HG03060 (cell line): Measurements from ENCODE around the gene GRN.
A peak's percentile ranks its signal among the peaks of the same experiment; 100 is the strongest.

Source experiments
- ATAC-seq: cut with Tn5 transposase; IDR thresholded peaks from one replicate; pipeline ENCODE4 v1.9.1; 2021; ENCODE audit warnings: low read depth, moderate number of reproducible peaks; ENCODE audit not compliant: unreplicated experiment

Gene GRN

DNA sequence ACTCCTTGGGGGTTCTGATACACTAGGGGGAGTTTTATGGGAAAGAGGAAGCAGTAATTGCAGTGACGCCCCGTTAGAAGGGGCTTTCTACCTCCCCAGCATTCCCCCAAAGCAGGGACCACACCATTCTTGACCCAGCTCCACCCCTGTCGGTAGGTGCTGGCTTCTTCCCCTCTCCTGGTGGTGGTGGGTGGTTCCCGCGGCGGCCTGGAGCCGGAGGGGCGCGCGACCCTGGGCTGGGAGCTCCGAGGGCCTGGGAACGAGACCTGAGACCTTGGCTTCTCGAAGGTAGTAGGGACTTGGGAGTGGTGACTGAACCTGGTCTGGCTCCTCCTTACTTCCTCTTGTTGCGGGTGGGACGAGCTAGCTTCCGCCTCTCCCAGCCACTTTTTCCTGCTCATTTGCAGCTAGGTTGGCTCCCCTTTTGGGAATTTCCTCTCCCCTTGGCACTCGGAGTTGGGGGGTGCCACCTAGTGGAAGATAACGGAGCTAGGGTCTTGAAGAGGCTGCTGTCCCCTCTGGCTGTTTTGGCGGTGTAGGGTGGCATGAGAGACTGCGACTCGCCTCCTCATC lies 438 bp downstream of the GRN start:
- ATAC-seq = no peak

DNA sequence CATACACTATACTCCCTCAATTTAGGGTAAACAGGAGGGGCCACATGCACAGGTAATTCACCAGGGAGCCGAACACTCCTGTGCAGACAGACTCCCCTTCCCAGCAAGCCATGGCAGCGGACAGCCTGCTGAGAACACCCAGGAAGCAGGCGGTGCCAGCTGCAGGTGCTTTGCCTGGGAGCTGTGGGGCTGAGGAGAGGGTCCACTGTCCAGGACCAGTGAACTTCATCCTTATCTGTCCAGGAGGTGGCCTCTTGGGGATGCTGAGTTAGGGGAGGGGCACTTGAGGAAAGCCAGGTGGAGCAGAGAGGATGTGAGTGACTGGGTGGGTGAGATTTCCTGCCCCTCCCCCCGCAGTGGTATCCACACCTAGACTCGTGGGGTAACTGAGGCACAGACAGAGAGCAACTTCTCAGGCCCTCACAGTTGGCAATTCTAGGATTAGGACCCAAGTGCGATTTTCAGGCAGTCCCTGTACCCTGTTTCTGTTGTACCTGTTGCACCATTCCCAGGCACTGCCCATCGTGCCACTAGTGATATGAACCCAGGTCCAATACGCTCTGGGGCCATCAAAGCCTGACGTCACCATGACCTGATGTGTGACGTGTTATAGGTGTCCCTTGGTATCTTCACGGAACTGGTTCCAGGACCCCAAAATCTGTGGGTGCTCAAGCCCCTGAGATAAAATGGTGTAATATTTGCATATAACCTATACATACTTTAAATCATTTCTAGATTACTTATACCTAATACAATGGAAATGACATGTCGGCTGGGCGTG lies 1.2 kb downstream of the GRN start:
- ATAC-seq = no peak

- peak; percentile 0 for ATAC-seq
These were observed 2.3 kb downstream of the GRN start for GRCh38 chr17:44347206-44348055.

GRCh38 chr17:44348234-44348987 lies 3.3 kb downstream of the GRN start:
- ATAC-seq = peak; percentile 39

DNA sequence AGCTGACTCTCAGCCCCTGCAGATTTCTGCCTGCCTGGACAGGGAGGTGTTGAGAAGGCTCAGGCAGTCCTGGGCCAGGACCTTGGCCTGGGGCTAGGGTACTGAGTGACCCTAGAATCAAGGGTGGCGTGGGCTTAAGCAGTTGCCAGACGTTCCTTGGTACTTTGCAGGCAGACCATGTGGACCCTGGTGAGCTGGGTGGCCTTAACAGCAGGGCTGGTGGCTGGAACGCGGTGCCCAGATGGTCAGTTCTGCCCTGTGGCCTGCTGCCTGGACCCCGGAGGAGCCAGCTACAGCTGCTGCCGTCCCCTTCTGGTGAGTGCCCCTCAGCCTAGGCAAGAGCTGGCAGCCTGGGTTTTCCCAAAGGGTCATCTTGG lies 3.9 kb downstream of the GRN start:
- ATAC-seq = no peak

- no peak for ATAC-seq
These were observed 4.5 kb downstream of the GRN start for GRCh38 chr17:44349553-44350070.

GRCh38 chr17:44350733-44351226 lies 5.7 kb downstream of the GRN start:
- no peak for ATAC-seq

GRCh38 chr17:44351464-44351863 lies 6.4 kb downstream of the GRN start:
- ATAC-seq = no peak

DNA sequence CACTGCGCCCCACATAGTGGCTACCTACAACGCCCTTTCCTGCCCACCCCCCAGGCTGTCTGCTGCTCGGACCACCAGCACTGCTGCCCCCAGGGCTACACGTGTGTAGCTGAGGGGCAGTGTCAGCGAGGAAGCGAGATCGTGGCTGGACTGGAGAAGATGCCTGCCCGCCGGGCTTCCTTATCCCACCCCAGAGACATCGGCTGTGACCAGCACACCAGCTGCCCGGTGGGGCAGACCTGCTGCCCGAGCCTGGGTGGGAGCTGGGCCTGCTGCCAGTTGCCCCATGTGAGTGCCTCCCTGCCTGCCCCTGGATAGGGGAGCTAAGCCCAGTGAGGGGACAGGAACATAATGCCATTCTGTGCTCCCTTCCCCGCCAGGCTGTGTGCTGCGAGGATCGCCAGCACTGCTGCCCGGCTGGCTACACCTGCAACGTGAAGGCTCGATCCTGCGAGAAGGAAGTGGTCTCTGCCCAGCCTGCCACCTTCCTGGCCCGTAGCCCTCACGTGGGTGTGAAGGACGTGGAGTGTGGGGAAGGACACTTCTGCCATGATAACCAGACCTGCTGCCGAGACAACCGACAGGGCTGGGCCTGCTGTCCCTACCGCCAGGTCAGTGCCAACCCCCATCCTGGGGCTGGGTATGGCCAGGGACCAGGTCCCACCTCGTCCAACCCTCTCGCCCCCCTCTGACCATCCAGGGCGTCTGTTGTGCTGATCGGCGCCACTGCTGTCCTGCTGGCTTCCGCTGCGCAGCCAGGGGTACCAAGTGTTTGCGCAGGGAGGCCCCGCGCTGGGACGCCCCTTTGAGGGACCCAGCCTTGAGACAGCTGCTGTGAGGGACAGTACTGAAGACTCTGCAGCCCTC lies 7.1 kb downstream of the GRN start:
- ATAC-seq = no peak

- ATAC-seq = no peak
These were observed 7.9 kb downstream of the GRN start for GRCh38 chr17:44352828-44353671.

DNA sequence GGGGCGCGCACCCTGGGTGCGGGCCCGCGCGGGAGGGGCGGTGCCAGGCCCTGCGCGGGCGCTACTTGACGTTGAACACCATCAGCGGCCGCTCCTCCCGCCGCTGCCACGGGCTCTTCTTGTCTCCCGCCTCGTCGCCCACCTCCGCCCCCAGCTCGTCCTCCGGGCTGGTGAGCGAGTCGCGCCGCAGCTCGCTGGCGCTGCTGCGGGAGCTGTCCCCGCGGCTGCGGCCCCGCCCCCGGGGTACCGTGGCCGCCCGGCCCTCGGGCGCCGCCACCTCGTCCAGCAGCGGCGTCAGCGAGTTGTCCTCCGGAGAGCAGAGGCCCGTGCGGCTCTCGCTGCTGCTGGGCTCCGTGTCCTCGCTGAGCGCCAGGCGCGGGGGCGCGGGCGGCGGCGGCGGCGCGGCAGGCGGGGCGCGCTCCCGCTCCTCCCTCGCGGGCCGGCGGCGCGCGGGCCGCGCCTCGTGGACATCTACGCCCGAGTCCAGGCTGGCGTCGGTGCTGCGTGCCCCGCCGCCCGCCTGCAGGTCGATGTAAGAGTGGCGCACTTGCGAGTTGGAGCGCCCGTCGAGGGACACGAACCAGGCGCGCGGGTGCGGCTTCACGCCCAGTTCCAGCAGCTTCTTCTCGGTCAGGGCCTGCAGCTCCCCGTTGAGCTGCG lies 8.7 kb downstream of the GRN start:
- ATAC-seq = no peak

DNA sequence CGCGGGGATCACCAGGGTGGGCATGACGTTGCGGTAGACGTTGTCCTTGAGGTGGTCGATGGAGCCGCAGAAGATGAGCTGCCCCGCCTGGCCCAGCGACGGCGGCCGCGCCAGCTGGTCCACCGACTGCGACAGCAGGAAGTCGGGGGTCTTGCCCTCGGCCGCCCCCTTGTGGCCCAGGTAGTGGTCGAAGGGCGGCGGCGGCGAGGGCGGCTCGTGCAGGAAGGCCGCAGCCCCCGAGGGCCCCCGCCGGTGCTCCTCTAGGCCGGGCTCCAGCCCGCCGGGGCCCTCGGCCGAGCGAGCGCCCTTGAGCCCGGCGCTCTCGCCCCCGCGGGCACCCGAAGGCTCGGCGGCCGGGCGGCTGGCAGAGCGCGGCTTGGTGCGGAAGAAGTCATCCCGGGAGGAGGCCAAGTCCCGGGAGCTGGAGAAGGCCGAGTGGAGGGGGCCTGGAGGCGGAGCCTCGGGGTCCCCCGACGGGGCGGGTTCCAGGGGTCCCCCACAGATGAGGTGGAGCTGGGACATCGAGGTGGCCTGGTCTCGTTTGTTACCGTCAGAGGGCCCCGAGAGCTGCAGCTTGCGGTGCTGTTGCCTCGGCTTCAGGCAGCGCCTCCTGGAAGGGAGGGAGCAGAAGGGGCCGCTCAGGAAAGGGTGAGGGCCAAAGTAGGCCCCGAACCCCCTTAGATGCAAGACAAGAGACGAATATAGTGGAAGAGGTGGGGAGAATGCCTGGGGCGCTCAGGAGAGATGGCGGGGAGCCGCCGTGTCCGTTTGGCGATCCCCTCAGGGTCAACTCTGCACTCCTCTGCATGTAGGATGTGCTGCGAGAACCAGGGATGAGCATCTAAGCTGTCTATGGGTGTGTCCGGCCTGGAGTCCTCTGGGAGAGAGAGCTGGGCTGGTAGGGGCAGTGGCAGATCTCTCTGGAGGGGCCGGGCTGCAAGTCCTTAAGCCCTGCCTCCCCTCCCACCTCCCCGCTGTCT lies 9.8 kb downstream of the GRN start:
- no peak for ATAC-seq

- ATAC-seq = no peak
These were observed 10.6 kb downstream of the GRN start for GRCh38 chr17:44355642-44356099.

- no peak for ATAC-seq
These were observed 11.1 kb downstream of the GRN start for GRCh38 chr17:44356241-44356640.

DNA sequence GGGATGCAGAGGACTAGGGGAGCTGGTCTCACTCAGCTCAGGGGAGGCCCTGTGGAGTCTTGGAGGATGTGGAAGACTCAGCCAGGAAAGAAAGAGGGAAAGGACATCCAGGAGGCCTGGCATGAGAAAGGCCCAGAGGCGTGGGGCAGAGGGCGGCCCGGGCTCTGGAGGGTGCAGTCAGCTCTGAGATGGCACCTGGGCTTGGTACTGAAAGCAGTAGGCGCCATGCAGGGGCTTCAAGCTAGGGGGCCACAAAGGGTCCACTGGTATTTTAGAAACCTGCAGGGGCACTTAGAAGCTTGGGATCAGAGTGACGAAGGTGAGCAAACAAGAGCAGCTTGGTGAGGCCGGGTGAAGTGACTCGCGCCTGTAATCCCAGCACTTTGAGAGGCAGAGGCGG lies 13.0 kb downstream of the GRN start:
- ATAC-seq = no peak

DNA sequence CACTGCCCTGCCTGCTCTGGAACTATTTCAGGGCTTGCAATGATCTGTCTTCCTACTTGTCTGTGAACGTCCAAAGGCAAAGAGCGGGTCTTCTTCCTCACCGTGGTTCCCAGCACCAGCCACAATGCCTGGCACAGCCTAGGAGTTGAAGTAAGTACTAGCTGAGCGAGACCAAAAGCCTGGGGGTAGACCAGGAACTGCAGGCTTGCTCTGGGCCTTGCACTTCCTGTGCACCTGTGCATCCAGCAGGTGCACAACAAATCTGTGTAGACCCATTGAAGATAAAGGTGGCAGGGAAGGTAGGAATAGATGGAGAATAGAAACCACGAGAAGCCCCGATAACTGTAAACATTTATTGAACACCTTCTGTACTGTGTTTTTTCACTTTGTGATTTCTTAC lies 13.9 kb downstream of the GRN start:
- ATAC-seq = no peak
